Measurements from ENCODE around the gene MYLK4.

MYLK4 gene

DNA sequence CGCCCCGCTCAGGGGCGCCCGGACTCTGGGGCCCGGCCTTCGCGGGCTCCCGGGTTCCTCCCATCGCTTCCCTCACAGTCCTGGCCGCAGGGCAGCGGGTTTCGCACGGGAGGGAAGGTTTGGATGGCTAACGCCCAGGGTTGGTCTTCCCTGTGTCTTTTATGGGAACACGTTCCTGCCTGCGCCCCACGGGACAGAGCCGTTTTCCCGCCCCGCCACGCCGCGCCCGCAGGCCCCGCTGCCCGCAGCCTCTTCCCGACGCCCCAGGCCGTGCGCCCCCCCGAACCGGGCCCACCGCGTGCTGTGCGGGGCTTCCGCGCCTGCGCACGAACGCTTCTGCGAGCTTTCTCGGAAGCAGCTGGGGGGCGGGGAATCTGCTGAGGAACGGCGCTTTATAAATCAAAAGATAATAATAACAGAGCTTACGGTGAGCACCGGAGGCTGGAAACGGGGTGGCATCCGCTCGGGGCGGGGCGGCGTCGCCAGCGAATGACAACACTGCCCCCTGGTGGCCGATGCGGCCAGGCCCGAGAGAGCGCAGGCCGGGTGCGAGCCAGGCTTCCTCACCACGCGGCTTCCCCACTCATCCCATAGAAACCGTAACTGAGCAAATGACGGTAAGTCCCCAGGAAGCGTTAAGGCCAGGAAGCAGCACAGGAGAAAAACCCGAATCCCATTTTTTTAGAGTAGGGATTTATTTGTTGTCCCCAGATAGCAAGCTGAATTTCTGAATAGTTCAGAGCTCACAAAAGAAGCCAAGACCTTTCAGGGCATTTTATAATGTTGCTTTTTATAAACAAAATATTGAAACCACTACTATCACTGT is 116.4 kb downstream of the MYLK4 start:
- peak; percentile 70 to 80 for DNase-seq (ENCODE audit: low read depth in 1 of 2, low spot score in 1 of 2)

DNA sequence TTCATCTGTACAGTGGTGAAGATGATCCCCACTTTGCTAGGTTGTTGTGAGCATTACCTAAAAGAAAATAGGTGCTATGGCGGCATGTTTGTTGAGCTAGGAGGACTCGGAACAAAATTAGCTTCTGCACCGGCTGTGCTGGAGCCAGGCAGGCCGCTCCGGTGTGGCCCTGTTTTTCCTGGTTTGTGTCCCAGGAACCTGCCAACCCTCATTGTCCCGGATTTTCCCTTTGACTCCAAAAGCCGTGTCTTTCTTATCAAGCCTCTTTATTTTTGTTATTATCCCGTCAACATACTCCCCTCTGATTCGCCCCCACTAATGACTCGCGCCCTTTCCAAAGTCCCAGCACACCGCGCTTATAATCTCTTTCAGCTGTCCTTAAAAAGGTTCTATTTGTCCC is 117.0 kb downstream of the MYLK4 start:
- DNase-seq (ENCODE audit: low read depth in 1 of 2, low spot score in 1 of 2): no peak

DNA sequence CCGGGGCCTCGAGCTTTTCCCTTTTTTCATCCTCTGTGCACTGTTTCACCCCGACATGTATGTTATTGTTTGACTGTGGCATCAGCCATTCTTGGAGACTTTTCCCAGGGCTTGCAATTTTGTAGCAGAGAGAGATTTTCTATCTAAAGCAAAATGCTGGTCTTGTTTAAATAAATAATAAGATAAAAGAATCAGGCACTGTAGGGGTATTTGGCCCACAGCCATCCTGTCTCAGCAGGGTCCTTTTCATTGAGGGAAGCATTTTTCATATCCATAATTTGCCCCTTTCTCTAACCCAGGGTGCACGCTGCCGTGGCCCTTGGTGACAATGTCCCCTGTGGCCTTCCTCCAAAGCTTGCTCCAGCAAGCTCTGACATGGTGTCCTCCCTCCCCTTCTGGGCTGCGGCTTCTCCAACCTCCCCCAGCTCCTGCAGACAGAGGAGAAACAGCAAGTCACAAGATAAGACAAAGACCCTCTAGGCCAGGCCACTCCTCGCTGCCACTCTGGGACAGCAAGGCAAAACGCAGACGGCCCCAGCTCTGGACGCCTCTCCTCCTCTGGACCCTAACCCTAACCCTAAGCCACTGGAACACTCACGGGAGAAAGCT is 117.6 kb downstream of the MYLK4 start:
- no peak for DNase-seq (ENCODE audit: low read depth in 1 of 2, low spot score in 1 of 2)

DNA sequence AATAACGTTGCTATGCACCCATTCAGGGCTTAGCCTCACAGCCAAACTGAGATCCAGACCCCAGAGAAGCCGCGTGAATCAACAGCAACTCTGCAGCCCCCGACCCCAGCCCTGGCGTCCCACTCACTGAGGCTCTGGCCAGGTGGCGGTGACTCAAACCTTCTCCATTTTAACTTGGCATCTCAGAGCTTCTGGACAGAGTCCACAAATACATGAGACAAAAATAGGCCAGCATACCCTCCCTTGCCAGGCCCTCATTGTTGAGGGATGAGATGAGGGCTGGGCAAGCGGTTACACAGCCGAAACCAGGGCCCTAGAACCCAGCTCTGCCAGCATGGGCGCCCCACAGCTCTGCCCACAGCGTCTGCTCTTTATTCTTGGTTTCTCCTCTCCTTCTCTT is 118.4 kb downstream of the MYLK4 start:
- no peak for DNase-seq (ENCODE audit: low read depth in 1 of 2, low spot score in 1 of 2)

DNA sequence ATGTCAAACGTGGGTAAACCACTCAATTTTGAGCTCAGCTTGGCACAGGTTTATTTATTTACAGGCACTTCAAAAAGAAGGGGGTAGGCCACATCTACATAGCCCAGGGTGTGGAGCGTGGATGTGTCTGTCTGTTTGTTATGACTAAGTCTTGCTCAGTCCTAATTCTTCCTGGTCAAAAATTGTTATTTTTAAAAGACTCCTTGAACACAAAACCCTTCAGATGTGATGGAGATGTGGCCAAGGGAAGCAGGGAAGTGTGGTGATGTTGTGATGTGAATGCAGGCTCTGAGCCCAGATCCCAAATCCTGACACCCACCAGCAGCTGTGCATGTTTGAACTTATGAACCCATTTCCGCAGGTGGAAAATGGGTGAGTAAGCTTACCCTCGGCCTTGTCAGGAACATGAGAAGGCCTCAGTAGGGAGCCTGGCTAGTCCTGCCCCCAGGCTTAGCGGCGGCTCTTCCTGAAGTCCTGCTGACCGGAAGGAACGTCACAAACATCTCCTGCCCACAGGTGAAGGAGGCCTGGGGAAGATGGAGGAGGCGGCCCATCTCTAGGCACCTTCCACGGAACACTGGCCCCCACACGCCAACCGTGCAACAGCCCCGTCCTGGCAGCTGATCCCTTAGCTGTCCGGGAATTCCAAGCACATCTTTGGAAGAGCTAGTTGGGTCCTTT is 119.7 kb downstream of the MYLK4 start:
- DNase-seq (ENCODE audit: low read depth in 1 of 2, low spot score in 1 of 2): no peak

DNA sequence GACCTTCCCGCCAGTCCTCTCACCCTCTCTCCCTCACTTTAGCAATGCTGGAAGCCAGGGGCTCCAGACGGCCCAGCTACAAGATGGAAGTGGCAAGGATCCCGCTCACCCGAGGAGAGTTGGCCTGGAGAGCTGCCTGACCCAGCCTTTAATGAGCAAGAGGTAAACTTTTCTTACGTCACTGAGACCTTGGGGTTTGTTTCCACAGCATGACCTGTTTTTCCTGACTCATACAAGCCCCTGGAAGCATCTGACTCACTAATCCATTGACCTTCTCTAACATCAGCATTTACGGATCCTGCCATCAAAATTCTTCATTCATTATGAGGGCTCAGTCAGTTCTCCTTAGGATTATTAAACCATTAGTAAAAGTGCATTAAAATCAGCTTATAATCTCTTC is 120.4 kb downstream of the MYLK4 start:
- DNase-seq (ENCODE audit: low read depth in 1 of 2, low spot score in 1 of 2): no peak

DNA sequence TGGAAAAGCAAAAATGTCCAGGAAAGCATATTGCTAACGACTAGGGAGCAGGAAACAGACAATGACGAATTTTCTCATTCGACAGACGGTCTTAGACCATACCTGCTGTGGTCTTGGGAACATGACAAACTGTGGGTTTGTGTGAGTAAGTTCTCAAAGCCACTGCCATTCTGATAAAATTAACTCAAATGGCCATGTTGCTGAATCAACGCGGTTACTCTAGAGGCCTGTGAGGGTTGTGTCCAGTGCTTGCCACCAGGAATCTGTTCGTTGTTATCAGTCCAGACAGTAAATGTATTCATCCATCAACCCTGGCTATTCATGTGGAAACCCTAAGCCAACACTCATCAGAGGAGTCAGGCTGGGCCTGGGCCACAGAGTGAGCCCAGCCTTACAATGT is 124.3 kb downstream of the MYLK4 start:
- no peak for DNase-seq (ENCODE audit: low read depth in 1 of 2, low spot score in 1 of 2)

DNA sequence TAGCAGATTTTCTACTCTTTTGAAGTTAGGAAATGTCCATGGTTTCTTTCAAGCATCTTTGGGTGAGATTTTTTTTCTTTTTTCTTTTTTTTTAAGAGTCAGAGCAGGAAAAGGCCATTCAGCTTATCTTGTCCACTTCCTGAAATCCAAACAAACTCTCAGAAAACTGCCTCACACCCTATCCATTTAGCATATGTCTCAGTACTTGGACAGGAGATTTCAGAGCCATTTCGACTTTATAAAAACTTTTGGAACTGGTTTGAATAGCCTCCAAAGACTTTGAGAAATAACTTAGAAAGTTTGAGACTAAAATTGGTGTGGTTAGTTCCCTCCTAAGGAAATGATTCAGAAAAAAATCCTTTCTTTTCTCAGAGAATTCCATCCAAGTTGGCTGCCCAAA is 125.1 kb downstream of the MYLK4 start:
- DNase-seq (ENCODE audit: low read depth in 1 of 2, low spot score in 1 of 2): no peak

DNA sequence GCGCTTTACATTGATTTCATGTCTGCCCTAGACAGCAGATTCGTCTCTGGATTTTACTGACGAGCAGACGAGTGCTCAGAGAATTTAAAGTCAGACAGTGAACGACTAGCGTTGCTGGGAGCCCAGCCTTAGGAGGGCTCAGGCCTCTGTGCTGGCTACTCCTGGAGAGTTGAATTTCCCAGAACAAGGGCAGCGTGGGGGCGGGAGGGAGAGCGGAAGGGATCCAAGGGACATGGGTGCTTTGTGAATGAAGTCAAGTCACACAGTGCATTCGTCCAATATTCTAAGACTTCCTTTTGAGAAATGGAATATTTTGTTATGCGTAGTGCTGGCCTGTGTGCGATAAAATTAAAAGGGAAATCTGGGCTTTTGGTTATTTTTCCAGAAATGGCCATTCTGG is 126.5 kb downstream of the MYLK4 start:
- DNase-seq (ENCODE audit: low read depth in 1 of 2, low spot score in 1 of 2): no peak

DNA sequence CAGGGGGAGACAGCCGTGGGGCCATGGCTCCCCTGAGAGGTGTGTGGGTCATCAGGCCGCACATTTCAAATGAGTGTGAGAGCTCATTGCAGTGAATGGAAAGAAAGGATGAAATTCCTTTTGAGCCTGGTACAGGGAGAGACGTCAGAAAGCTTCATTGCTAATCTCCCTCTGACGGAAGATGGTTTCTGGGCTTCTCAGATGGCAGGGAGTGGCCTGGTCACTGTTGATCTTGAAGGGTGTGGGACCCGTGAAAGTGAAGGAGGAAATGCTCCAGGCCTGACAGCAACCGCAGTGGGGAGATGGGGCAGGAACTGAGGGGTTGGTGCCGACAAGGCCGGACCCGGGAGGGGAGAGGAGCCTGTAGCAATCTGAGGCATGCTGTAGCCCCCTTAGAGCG is 127.4 kb downstream of the MYLK4 start:
- no peak for DNase-seq (ENCODE audit: low read depth in 1 of 2, low spot score in 1 of 2)

DNA sequence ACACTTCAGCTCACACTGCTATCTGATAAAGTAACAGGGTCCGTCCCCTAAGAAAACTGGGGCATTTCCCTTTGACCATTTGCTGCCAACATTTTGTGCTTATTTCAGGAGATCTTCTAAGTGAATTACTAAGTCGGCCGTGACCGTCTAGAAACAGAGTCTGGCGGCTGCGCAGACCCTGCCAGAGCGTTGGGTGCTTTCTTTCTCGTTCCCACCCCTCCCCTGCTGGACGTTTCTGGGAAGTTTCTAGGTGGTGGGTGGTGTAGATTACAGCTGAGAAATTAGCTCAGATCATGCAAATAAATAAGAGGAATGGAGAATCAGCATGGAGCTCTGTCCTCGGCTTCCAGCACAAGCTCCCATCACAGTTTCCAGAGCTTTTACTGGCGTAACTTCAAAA is 128.1 kb downstream of the MYLK4 start:
- DNase-seq (ENCODE audit: low read depth in 1 of 2, low spot score in 1 of 2): no peak

DNA sequence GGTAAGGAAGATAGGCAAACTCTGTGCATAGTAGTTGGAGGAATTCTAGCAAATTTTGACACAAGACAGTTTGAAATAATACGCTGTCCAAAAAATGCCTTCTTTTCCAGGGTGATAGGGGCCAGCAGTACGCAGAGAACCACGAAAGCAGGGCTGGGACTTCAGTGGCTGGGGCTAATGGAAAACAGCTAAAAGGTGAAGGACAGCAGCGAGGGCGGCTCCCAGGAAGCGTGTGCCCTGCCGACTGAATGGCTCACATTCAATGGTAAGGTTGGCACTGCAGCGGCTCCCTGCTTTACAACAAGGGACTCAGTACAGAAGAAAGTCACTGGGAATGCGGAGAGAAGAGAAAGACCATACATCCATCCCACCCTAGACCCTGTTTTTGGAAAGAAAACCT is 131.1 kb downstream of the MYLK4 start:
- no peak for DNase-seq (ENCODE audit: low read depth in 1 of 2, low spot score in 1 of 2)

DNA sequence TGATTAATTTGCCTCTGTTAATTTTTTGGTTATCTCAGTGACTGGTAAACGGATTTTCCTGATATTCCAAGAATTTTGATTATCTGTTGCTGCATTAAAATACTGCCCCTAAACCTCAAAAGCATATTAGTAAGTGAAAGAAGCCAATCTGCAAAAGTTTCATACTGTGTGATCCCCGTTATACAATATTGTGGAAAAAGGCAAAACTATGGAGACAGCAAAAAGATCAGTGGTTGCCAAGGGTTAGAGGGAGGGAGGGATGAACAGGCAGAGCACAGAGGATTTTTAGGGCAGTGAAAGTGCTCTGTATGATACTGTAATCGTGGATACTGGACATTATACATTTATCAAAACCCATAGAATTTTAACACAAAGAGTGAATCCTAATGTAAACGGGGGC is 133.0 kb downstream of the MYLK4 start:
- DNase-seq (ENCODE audit: low read depth in 1 of 2, low spot score in 1 of 2): no peak

DNA sequence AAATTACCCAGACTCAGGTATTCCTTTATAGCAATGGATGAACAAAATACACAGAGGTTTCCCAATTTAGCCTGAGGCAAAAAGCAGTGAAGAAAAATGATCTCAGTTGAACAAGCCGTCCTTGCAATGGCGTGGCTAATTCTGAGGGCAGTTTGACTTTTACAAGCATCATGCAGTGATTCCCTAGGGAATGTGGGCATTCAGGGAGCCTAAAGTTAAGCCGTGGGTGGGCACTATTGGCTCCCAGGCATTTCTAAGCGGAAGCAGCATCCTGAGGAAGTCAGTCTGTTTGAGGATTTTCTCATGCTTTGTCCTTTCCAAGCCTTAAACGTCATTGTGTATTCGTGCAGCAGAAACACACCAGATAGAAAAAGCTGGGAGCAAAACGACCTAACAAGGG is 133.9 kb downstream of the MYLK4 start:
- DNase-seq (ENCODE audit: low read depth in 1 of 2, low spot score in 1 of 2): no peak

DNA sequence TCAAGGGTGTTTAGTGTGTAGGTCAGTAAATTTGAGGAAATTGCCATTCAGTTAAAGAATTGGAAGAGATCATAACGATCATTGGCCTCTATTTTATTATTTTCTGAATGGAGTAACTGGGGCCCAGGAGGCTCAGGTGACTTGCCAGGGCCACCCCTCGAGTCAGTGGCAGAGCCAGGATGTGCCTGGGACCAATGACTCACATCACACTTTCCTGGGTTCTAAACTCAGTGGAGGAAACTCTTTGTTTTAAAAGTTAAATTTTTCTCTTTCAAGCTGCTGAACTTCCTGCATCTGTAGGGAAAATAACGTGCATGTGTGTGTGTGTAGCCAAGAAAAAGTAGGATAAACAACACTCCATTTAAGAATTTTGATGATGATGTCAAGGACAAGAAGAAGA is 135.5 kb downstream of the MYLK4 start:
- no peak for DNase-seq (ENCODE audit: low read depth in 1 of 2, low spot score in 1 of 2)

DNA sequence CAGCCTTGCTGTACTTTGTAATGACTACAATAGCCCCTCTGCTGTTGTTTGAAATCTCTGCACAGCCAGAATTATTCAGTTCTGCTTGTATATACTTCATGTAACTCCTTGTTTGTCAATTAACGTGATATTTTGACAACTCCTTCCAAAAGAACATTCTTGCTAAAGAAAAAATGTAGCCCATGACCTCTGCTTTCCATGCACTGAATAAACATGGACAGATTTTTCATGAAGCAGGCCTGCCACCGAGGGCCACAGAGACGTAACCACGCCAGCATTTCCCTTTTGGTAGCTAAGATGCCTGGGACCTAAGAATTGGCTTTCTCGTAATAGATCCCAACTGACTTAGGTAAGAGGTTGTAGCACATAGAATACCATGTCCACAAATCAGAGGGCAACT is 135.9 kb downstream of the MYLK4 start:
- DNase-seq (ENCODE audit: low read depth in 1 of 2, low spot score in 1 of 2): no peak

DNA sequence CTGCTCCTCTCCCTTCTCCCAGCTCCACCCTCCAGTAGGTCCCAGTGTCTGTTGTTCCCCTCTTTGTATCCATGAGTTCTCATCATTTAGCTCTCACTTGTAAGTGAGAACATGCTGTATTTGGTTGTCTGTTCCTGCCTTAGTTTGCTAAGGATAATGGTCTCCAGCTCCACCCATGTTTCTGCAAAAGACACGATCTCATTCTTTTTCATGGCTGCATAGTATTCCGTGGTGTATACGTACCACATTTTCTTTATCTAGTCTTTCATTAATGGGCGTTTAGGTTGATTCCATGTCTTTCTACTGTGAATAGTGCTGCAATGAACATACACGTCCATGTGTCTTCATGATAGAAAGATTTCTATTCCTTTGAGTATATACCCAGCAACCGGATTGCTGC is 136.6 kb downstream of the MYLK4 start:
- no peak for DNase-seq (ENCODE audit: low read depth in 1 of 2, low spot score in 1 of 2)
